Spleen (tissue), 7 donors: ENCODE measurements around the gene MCM3AP.

Experiments used
- CTCF ChIP-seq, 11 experiments: fragments of 200-600 bp in 7 of 11; fragments of 450-650 bp in 4 of 11; sonication (generic) in 4 of 11; IDR thresholded peaks in 8 of 11; conservative IDR thresholded peaks in 3 of 11; 1 replicate in 7 of 11; 2 replicates in 4 of 11; pipeline versions ENCODE4 v1.4.0 to v1.8.0; 2016 to 2021; ENCODE audit warnings: antibody characterized with exemption in 11 of 11, inconsistent platforms in 4 of 11, mild to moderate bottlenecking in 1 of 11
- POLR2A ChIP-seq, 3 donors: fragments of 450-650 bp; IDR thresholded peaks; one replicate each; pipeline ENCODE4 v1.5.1; 2017; ENCODE audit warnings: antibody characterized with exemption in 3 of 3, mild to moderate bottlenecking in 1 of 3
- POLR2AphosphoS5 ChIP-seq, 3 donors: sonication (generic); formaldehyde crosslinking; IDR thresholded peaks; one replicate each; pipeline ENCODE4 v1.5.1; 2017; ENCODE audit warnings: antibody characterized with exemption in 3 of 3
- donor health status: DM: no; HTN: no; CAD: no; lungs with moderate emphysema.
- donor health status: DM: no; HTN: no; CAD: no.
- donor health status: DM: no; HTN: no; CAD: no.

- TF ChIP-seq POLR2A (IDR thresholded peaks at IDR 0.05), result no peak
- no peak for TF ChIP-seq CTCF (IDR thresholded peaks at IDR 0.05 in 8 of 11, conservative IDR thresholded peaks at IDR 0.05 in 3 of 11)
- TF ChIP-seq POLR2AphosphoS5 (IDR thresholded peaks at IDR 0.05), result no peak
Measured at GRCh38 chr21:46286648-46287002, 1.2 kb upstream of the MCM3AP start.
